A673 (cell line): ENCODE data around the gene TSPEAR. TPM values are rescaled to one million over a fixed set of nuclear protein-coding genes. Genes with fewer than 3 reads are reported as not detected.
"Not testable (repeated sequence)": the region's sequence is repeated elsewhere in the genome, so short reads cannot be mapped to it uniquely, and the experiment has no call there.

Experiments
- BruUV-seq: library from RNA; stranded (reverse); fragments of 400-500 nt; replicated peaks from 2 replicates; lab custom pipeline; 2021; lab: Mats Ljungman, UMichigan
- CTCF ChIA-PET: fragments of 300-600 bp; sonication (Branson Sonifier 250); formaldehyde crosslinking; loops from one replicate; lab custom pipeline; 2022; ENCODE audit warnings: antibody characterized with exemption; lab: Charles Lee
- POLR2A ChIA-PET: fragments of 300-600 bp; sonication (Branson Sonifier 250); formaldehyde crosslinking; loops from one replicate; lab custom pipeline; 2022; ENCODE audit warnings: antibody characterized with exemption; ENCODE audit not compliant: low non-redundant PET; lab: Charles Lee
- DNase-seq: peaks from one replicate; pipeline ENCODE4 v3.0.0-alpha.2; 2015; ENCODE audit warnings: low spot score
- H3K27ac ChIP-seq: fragments of 200-600 bp; sonication (generic); 2 replicates; pipeline ENCODE4 v1.5.1; 2016; ENCODE audit warnings: mixed run types, low read depth, mild to moderate bottlenecking, mixed read lengths, antibody characterized with exemption, low read length; ENCODE audit not compliant: poor library complexity, severe bottlenecking
- H3K27me3 ChIP-seq: fragments of 200-600 bp; sonication (generic); replicated peaks from 2 replicates; pipeline ENCODE4 v1.6.1; 2017; ENCODE audit warnings: mixed run types, low read depth, mild to moderate bottlenecking, mixed read lengths, antibody characterized with exemption, low read length; ENCODE audit not compliant: insufficient read depth, poor library complexity
- H3K36me3 ChIP-seq: fragments of 200-600 bp; sonication (generic); 2 replicates; pipeline ENCODE4 v1.6.1; 2016; ENCODE audit warnings: mixed run types, mild to moderate bottlenecking, mixed read lengths, antibody characterized with exemption, low read length; ENCODE audit not compliant: insufficient read depth, poor library complexity, severe bottlenecking
- H3K4me1 ChIP-seq: fragments of 200-600 bp; sonication (generic); 2 replicates; pipeline ENCODE4 v1.6.1; 2017; ENCODE audit warnings: mixed run types, mild to moderate bottlenecking, mixed read lengths, antibody characterized with exemption, low read length; ENCODE audit not compliant: insufficient read depth, poor library complexity, severe bottlenecking
- H3K4me3 ChIP-seq: fragments of 200-600 bp; sonication (generic); 2 replicates; pipeline ENCODE4 v1.5.1; 2016; ENCODE audit warnings: low read depth, mixed run types, mild to moderate bottlenecking, mixed read lengths, low read length; ENCODE audit not compliant: poor library complexity, severe bottlenecking
- H3K9me3 ChIP-seq: fragments of 200-600 bp; sonication (generic); 2 replicates; pipeline ENCODE4 v1.6.1; 2016; ENCODE audit warnings: mixed run types, low read depth, mild to moderate bottlenecking, mixed read lengths, antibody characterized with exemption, low read length; ENCODE audit not compliant: poor library complexity, severe bottlenecking
- CTCF ChIP-seq: fragments of 300-800, 200-600 bp; sonication (generic); conservative IDR thresholded peaks from 2 replicates; pipeline ENCODE4 v1.5.1; 2017; ENCODE audit warnings: low read depth, mild to moderate bottlenecking, antibody characterized with exemption, low read length, moderate library complexity, mixed read lengths
- EZH2 ChIP-seq: fragments of 200-600 bp; sonication (generic); IDR thresholded peaks from 2 replicates; pipeline ENCODE4 v1.6.1; 2017; ENCODE audit warnings: borderline replicate concordance, low read depth, mild to moderate bottlenecking, mixed read lengths, antibody characterized with exemption, low read length; ENCODE audit not compliant: poor library complexity, severe bottlenecking
- intact Hi-C: fragments of 100-400 bp; cut with micrococcal nuclease; formaldehyde crosslinking; loops from one replicate; pipeline ENCODE4 v1.10.0; 2022; ENCODE audit not compliant: unreplicated experiment
- total RNA-seq: library from RNA; stranded (reverse); gene quantifications from 2 replicates; pipeline ENCODE4 v1.2.3, GENCODE V29; 2021

The TSPEAR gene
- total RNA-seq, 1 experiment from 2014 or later = 8.3 TPM

- ChIA-PET POLR2A (no interaction called here), CTCF (no interaction called here)
- Histone ChIP-seq H3K4me1 (no peaks in the 10 kb centered on the region), H3K36me3 (no peaks in the 10 kb centered on the region), H3K4me3 (no peak overlapping the region), H3K27ac (no peak overlapping the region), H3K9me3 (no peaks in the 10 kb centered on the region), H3K27me3 (no peaks in the 10 kb centered on the region)
- BruUV-seq = no TSS peak
- TF ChIP-seq EZH2 (no peak), CTCF (no peak)
- intact Hi-C loops = no loop called here
- DNase-seq = no peak
These were observed 135.9 kb downstream of the TSPEAR start for GRCh38 chr21:44575307-44576024.

GRCh38 chr21:44574457-44575306 lies 136.7 kb downstream of the TSPEAR start:
- TF ChIP-seq CTCF (no peak), EZH2 (no peak)

GRCh38 chr21:44573630-44574456 lies 137.5 kb downstream of the TSPEAR start, which contains the start of gene KRTAP10-4:
TSS of gene KRTAP10-4 (plus strand) at chr21:44573729. CDS start at chr21:44573759, 30 bp downstream.
- H3K4me1 ChIP-seq, H3K27ac ChIP-seq, POLR2A ChIA-PET, intact Hi-C loops, H3K4me3 ChIP-seq, H3K27me3 ChIP-seq, DNase-seq, H3K9me3 ChIP-seq, H3K36me3 ChIP-seq, BruUV-seq: not testable (repeated sequence)
- CTCF ChIA-PET = interaction anchor here (0.6 kb wide), 1 partner anchor 180 kb away, joined by 4 read pairs; no protein-coding TSS in a partner anchor

More at GRCh38 chr21:44574457-44575306, 136.7 kb downstream of the TSPEAR start:
- no peaks in the 10 kb centered on the region for H3K27me3 ChIP-seq
- intact Hi-C loops = no loop called here
- DNase-seq = peak; percentile 38
- ChIA-PET POLR2A (no interaction called here), CTCF (interaction anchor here (0.6 kb wide), 1 partner anchor 179 kb away, joined by 4 read pairs; no protein-coding TSS in a partner anchor)
- no peak overlapping the region for H3K27ac ChIP-seq
- H3K9me3 ChIP-seq = no peaks in the 10 kb centered on the region
- no TSS peak for BruUV-seq
- no peaks in the 10 kb centered on the region for H3K36me3 ChIP-seq
- no peaks in the 10 kb centered on the region for H3K4me1 ChIP-seq
- H3K4me3 ChIP-seq = no peak overlapping the region
